SK-N-SH treated with all-trans-retinoic acid at 6 μM for 48 hours (cell line): ENCODE data around the gene TEKT2.

ENCODE experiments used
- ATAC-seq: fragments of 200-7000 bp; cut with Tn5 transposase; 3 replicates; pipeline ENCODE4 v1.9.1; 2020; ENCODE audit warnings: mild to moderate bottlenecking, moderate library complexity
- ARNTL ChIP-seq: fragments of 450-650 bp; formaldehyde crosslinking; IDR thresholded peaks from 2 replicates; pipeline ENCODE4 v1.5.0; 2020; ENCODE audit warnings: low read depth, mild to moderate bottlenecking, moderate library complexity, borderline replicate concordance
- BACH2 ChIP-seq: fragments of 250-450 bp; sonication (Bioruptor Pico); IDR thresholded peaks from 2 replicates; pipeline ENCODE4 v1.9.0; 2021; ENCODE audit warnings: mild to moderate bottlenecking, borderline replicate concordance
- CSDC2 ChIP-seq: fragments of 250-450 bp; sonication (Bioruptor Pico); IDR thresholded peaks from 2 replicates; pipeline ENCODE4 v1.5.0; 2020; ENCODE audit warnings: mild to moderate bottlenecking, moderate library complexity
- CSRNP3 ChIP-seq: fragments of 250-450 bp; sonication (Bioruptor Pico); IDR thresholded peaks from 2 replicates; pipeline ENCODE4 v1.5.1; 2021; ENCODE audit warnings: mild to moderate bottlenecking, moderate library complexity
- GLIS3 ChIP-seq: fragments of 250-450 bp; sonication (Bioruptor Pico); IDR thresholded peaks from 2 replicates; pipeline ENCODE4 v1.5.0; 2020; ENCODE audit warnings: mild to moderate bottlenecking, moderate library complexity
- ISL1 ChIP-seq: fragments of 250-450 bp; sonication (Bioruptor Pico); IDR thresholded peaks from 2 replicates; pipeline ENCODE4 v2.1.2; 2022; ENCODE audit warnings: mild to moderate bottlenecking, moderate library complexity
- OSR1 ChIP-seq: fragments of 250-450 bp; sonication (Bioruptor Pico); IDR thresholded peaks from 2 replicates; pipeline ENCODE4 v1.8.0; 2022; ENCODE audit warnings: moderate library complexity, mild to moderate bottlenecking, inconsistent platforms
- POU6F1 ChIP-seq: fragments of 250-450 bp; sonication (Bioruptor Pico); IDR thresholded peaks from 2 replicates; pipeline ENCODE4 v1.8.0; 2021; ENCODE audit warnings: low read depth, mild to moderate bottlenecking, moderate library complexity, borderline replicate concordance
- PPARA ChIP-seq: fragments of 250-450 bp; sonication (Bioruptor Pico); IDR thresholded peaks from 2 replicates; pipeline ENCODE4 v1.5.0; 2020; ENCODE audit warnings: mild to moderate bottlenecking, borderline replicate concordance
- RARB ChIP-seq: fragments of 250-450 bp; sonication (Bioruptor Pico); IDR thresholded peaks from 2 replicates; pipeline ENCODE4 v1.8.0; 2021; ENCODE audit warnings: mild to moderate bottlenecking, moderate library complexity
- SNAI2 ChIP-seq: fragments of 250-450 bp; sonication (Bioruptor Pico); IDR thresholded peaks from 2 replicates; pipeline ENCODE4 v1.5.0; 2020; ENCODE audit warnings: mild to moderate bottlenecking, moderate library complexity
- TOX ChIP-seq: fragments of 250-450 bp; sonication (Bioruptor Pico); IDR thresholded peaks from 2 replicates; pipeline ENCODE4 v1.8.0; 2021; ENCODE audit warnings: mild to moderate bottlenecking, moderate library complexity, borderline replicate concordance
- TSHZ2 ChIP-seq: fragments of 250-450 bp; sonication (Bioruptor Pico); IDR thresholded peaks from 2 replicates; pipeline ENCODE4 v1.5.0; 2020; ENCODE audit warnings: mild to moderate bottlenecking, moderate library complexity
- ZFP3 ChIP-seq: fragments of 250-450 bp; sonication (Bioruptor Pico); IDR thresholded peaks from 2 replicates; pipeline ENCODE4 v1.5.0; 2020; ENCODE audit warnings: mild to moderate bottlenecking, moderate library complexity
- ZFP30 ChIP-seq: fragments of 450-650 bp; formaldehyde crosslinking; IDR thresholded peaks from 2 replicates; pipeline ENCODE4 v1.5.0; 2022; ENCODE audit warnings: mild to moderate bottlenecking, moderate library complexity
- ZNF70 ChIP-seq: fragments of 450-650 bp; formaldehyde crosslinking; IDR thresholded peaks from 2 replicates; pipeline ENCODE4 v1.5.0; 2020; ENCODE audit warnings: mild to moderate bottlenecking, moderate library complexity
- ZNF8 ChIP-seq: fragments of 450-650 bp; formaldehyde crosslinking; IDR thresholded peaks from 2 replicates; pipeline ENCODE4 v1.5.0; 2020; ENCODE audit warnings: mild to moderate bottlenecking, moderate library complexity

Gene TEKT2

GRCh38 chr1:36092166-36092797, 8.4 kb downstream of the TEKT2 start (continued):
- TF ChIP-seq TSHZ2 (CRISPR knock-in tag) = no peak
- TF ChIP-seq PPARA (CRISPR knock-in tag) = no peak
- TF ChIP-seq BACH2 (CRISPR knock-in tag) = no peak
- TF ChIP-seq, all 23 proteins: peak for 0

- TF ChIP-seq CSDC2 (CRISPR knock-in tag) (no peak), ISL1 (CRISPR knock-in tag) (no peak), OSR1 (CRISPR knock-in tag) (no peak), ZNF8 (CRISPR knock-in tag) (no peak)
- ATAC-seq = no peak
These were observed 8.9 kb downstream of the TEKT2 start for GRCh38 chr1:36092798-36093185.

GRCh38 chr1:36093226-36093625, 9.3 kb downstream of the TEKT2 start:
- ATAC-seq = no peak

More at GRCh38 chr1:36093226-36093625, 9.3 kb downstream of the TEKT2 start:
- TF ChIP-seq PPARA (CRISPR knock-in tag) (no peak), ZNF8 (CRISPR knock-in tag) (no peak), ARNTL (CRISPR knock-in tag) (no peak), CSRNP3 (CRISPR knock-in tag) (no peak), RARB (CRISPR knock-in tag) (no peak), OSR1 (CRISPR knock-in tag) (no peak), TSHZ2 (CRISPR knock-in tag) (no peak), SNAI2 (no peak), ISL1 (CRISPR knock-in tag) (no peak), ZNF70 (CRISPR knock-in tag) (no peak), GLIS3 (no peak), ZFP3 (CRISPR knock-in tag) (no peak), CSDC2 (CRISPR knock-in tag) (no peak), BACH2 (CRISPR knock-in tag) (no peak), ZFP30 (no peak), TOX (CRISPR knock-in tag) (no peak), POU6F1 (CRISPR knock-in tag) (no peak)
